Measurements from ENCODE around the gene CACNB4. TPM values are rescaled to one million over a fixed set of nuclear protein-coding genes. Genes with fewer than 3 reads are reported as not detected.

CACNB4 gene
- total and polyA plus RNA-seq, 12 donors: 0.09 to 0.95 (median 0.38) TPM

DNA sequence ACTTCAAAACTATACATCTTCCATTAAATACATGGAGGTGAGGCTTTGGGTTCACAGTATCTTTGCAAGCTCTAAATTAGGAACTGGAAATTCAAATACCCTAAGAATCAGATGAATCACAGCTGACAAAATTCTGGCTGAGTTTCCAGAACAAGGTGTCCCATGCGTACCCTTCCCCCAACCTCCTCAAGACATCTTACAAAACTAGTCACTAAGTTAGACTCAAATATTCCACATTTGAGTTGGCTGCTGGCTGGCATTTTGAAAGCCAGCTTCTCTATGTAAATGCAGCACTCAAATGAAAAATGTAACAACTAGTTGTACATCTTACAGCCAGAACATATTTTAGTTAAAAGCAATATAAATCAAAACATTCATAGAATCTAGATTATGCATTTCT is 139.6 kb downstream of the CACNB4 start:
- no peak overlapping the region for H3K4me3 ChIP-seq
- intact Hi-C loops (cut with DNase I): loop anchor here in 1 of 10 donors (10.0 kb wide), 1 partner anchor 134 kb away; the partner anchor contains the start of gene ARL5A
- ATAC-seq (no peak), DNase-seq (no peak)
- H3K27me3 ChIP-seq: no peaks in the 10 kb centered on the region
- no peak overlapping the region for H3K27ac ChIP-seq
- no peaks in the 10 kb centered on the region for H3K36me3 ChIP-seq
- 95 to 100% methylated on average over 1 of the region's 1 CpG for WGBS, 2 donors
- H3K9me3 ChIP-seq: no peaks in the 10 kb centered on the region
- no peak for TF ChIP-seq CTCF (IDR thresholded peaks at IDR 0.05)
- no peaks in the 10 kb centered on the region for H3K4me1 ChIP-seq

DNA sequence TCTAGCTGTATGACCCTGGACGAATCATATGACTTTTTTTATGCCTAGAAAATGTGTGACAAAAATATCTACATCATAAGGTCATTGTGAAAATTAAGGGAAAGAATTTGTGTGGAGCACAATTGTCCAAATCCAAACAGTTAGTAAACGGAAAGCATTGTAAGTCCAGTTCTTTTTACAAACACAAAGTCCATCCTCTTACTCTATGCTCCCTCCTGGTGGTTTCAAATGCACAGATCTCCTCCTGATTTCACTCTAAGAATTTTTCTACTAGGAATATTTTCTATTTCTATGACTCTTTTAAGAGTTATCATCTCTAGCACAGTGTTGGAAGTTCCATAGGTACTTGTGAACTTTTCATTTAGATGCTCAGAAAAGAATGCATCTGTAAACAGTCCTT is 145.4 kb downstream of the CACNB4 start:
- H3K9me3 ChIP-seq: peaks cover 0 to 4% (median 0%) of the 10 kb centered on the region in 11 donors
- peak in 2 of 9 donors; percentile 17 to 31 for TF ChIP-seq CTCF (IDR thresholded peaks at IDR 0.05)
- no peak overlapping the region for H3K27ac ChIP-seq
- no peaks in the 10 kb centered on the region for H3K27me3 ChIP-seq
- H3K4me3 ChIP-seq: no peak overlapping the region
- intact Hi-C loops (cut with DNase I): loop anchor here in 1 of 10 donors (10.0 kb wide), 1 partner anchor 129 kb away; the partner anchor contains the start of gene ARL5A
- H3K36me3 ChIP-seq: no peaks in the 10 kb centered on the region
- 61 to 74% methylated on average over 2 of the region's 2 CpGs for whole genome bisulfite sequencing, 2 donors
- DNase-seq (no peak), ATAC-seq (no peak)
- H3K4me1 ChIP-seq: peaks cover 0 to 5% (median 0%) of the 10 kb centered on the region in 9 donors

- Histone ChIP-seq H3K27me3 (no peaks in the 10 kb centered on the region), H3K27ac (no peak overlapping the region), H3K4me1 (peaks cover 0 to 11% (median 0%) of the 10 kb centered on the region in 9 donors), H3K36me3 (no peaks in the 10 kb centered on the region), H3K4me3 (no peak overlapping the region), H3K9me3 (peaks cover 0 to 4% (median 0%) of the 10 kb centered on the region in 11 donors)
- DNase-seq: no peak
- 84 to 89% methylated on average over 14 of the region's 14 CpGs for WGBS, 2 donors
- intact Hi-C loops (cut with DNase I): loop anchor here in 1 of 10 donors (10.0 kb wide), 1 partner anchor 128 kb away; the partner anchor contains the start of gene ARL5A
- TF ChIP-seq CTCF (IDR thresholded peaks at IDR 0.05): no peak
- ATAC-seq: no peak
Observed at GRCh38 chr2:151952691-151953456, 146.0 kb downstream of the CACNB4 start.

DNA sequence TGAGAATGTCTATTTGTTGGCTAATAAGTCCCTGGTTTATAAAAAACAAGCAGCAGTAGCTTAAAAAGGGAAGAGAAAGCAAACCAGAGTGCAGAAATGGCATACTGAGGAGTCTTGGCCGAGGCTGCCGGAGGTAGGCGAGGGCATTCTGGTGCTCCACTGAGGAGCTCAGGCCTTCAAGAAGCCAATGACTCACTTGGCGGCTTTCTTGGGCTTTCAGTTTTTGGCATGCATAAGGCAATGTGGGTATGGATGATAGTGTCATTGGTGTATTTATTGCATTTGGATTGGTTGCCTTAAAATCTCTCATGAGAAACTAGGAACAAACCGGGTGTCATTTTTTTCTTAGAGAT is 151.1 kb downstream of the CACNB4 start:
- 55 to 60% methylated on average over 5 of the region's 5 CpGs for WGBS, 2 donors
- Histone ChIP-seq H3K27ac (peak overlapping the region in 2 of 10 donors; percentile 31 to 35), H3K36me3 (no peaks in the 10 kb centered on the region), H3K4me3 (peak overlapping the region in 8 of 10 donors; percentile 10 to 48 (median 40)), H3K4me1 (peaks cover 0 to 23% (median 11%) of the 10 kb centered on the region in 9 donors), H3K27me3 (no peaks in the 10 kb centered on the region), H3K9me3 (peaks cover 0 to 13% (median 0%) of the 10 kb centered on the region in 11 donors)
- ATAC-seq (peak in 7 of 8 donors; percentile 39 to 79 (median 42)), DNase-seq (no peak)
- no peak for TF ChIP-seq CTCF (IDR thresholded peaks at IDR 0.05)
- intact Hi-C loops (cut with DNase I): loop anchor here in 1 of 10 donors (10.0 kb wide), 1 partner anchor 123 kb away; the partner anchor contains the start of gene ARL5A

Data from heart right ventricle (tissue), 16 donors.